ENCODE measurements around the gene P2RX7. TPM values are rescaled to one million over a fixed set of nuclear protein-coding genes. Genes with fewer than 3 reads are reported as not detected.
A peak's percentile ranks its signal among the peaks of the same experiment; 100 is the strongest.

The P2RX7 gene
- total and polyA plus RNA-seq, 9 of the 15 experiments (the other 6 are each of a cell fraction or from before 2014, with no cell fraction given) = 0.04 to 0.65 (median 0.30) TPM

- WGBS (ENCODE audit: insufficient coverage, low coverage, missing lambda C conversion rate) = 42% methylated on average over 4 of the region's 4 CpGs
- in situ Hi-C loops (cut with MboI) = no loop called here
- TF ChIP-seq ZBTB40 (IDR thresholded peaks at IDR 0.05) (peak; percentile 77), ZBTB40 (CRISPR knock-in tag; IDR thresholded peaks at IDR 0.05) (no peak), NR2C1 (IDR thresholded peaks at IDR 0.05) (peak; percentile 89), NR2C1 (tag; IDR thresholded peaks at IDR 0.05) (peak; percentile 96), GABPA (tag; conservative IDR thresholded peaks at IDR 0.05; ENCODE audit: low read depth) (peak; percentile 74), COPS2 (conservative IDR thresholded peaks at IDR 0.05) (no peak), HES1 (IDR thresholded peaks at IDR 0.05; ENCODE audit: low read depth) (no peak), NR2C2 (CRISPR knock-in tag; IDR thresholded peaks at IDR 0.05) (0 out of 2 replicates have a peak, but pooled peaks have one; percentile 19), NR2C2 (tag; IDR thresholded peaks at IDR 0.05) (peak; percentile 89)
Observed at GRCh38 chr12:121085069-121085468, 47.6 kb upstream of the P2RX7 start.

More at GRCh38 chr12:121085069-121085468, 47.6 kb upstream of the P2RX7 start:
- no peak overlapping the region for H3K27ac ChIP-seq (ENCODE audit: extremely low read depth, low read depth, low read length)
- no TSS peak for BruUV-seq (replicated peaks)
- H3K4me3 ChIP-seq = no peak overlapping the region
- no peak for DNase-seq (ENCODE audit: extremely low read depth in 1 of 4, low spot score in 3 of 4)
- H3K4me2 ChIP-seq (ENCODE audit: insufficient read depth, low read length) = no peak overlapping the region
- H3K9me3 ChIP-seq (replicated peaks; ENCODE audit: control insufficient read depth, insufficient read depth, low read depth, low read length) = no peaks in the 10 kb centered on the region
- H3K9ac ChIP-seq (ENCODE audit: insufficient read depth in 1 of 2, low read depth in 2 of 2, low read length in 2 of 2) = no peak overlapping the region
- H3K27me3 ChIP-seq (ENCODE audit: control insufficient read depth in 2 of 2, insufficient read depth in 2 of 2, low read length in 2 of 2) = peaks cover 0 to 10% of the 10 kb centered on the region in 2 experiments; a peak in 2 of 5 replicates
- ChIA-PET POLR2A (interaction anchor here (0.5 to 1.3 kb wide), 3 partner anchors 8 to 78 kb away, joined by 3 to 4 read pairs (median 3); no protein-coding TSS in a partner anchor), CTCF (ENCODE audit: low intra/inter-chr PET ratio) (no interaction called here)
- H4K20me1 ChIP-seq (replicated peaks; ENCODE audit: control insufficient read depth, insufficient read depth, low read length) = no peaks in the 10 kb centered on the region
- H3K9me1 ChIP-seq (ENCODE audit: control insufficient read depth, insufficient read depth, low read length) = no peaks in the 10 kb centered on the region
- H2AFZ ChIP-seq (ENCODE audit: low read depth, low read length) = peak overlapping the region; percentile 75
- H3K36me3 ChIP-seq (ENCODE audit: control insufficient read depth, insufficient read depth, low read length) = no peaks in the 10 kb centered on the region
- intact Hi-C loops (cut with micrococcal nuclease) = no loop called here
- no peaks in the 10 kb centered on the region for H3K79me2 ChIP-seq (ENCODE audit: control insufficient read depth, insufficient read depth, low read length)
- peaks cover 3 to 5% of the 10 kb centered on the region in 2 experiments; a peak in 2 of 5 replicates for H3K4me1 ChIP-seq (replicated peaks in 1 of 2; ENCODE audit: control insufficient read depth in 2 of 2, insufficient read depth in 2 of 2, low read length in 2 of 2)
- no peak for ATAC-seq
- FAIRE-seq = no peak
